NOMO-1 (cell line): ENCODE data around the gene EIF4A3.

Experiments
- DNase-seq, 2 experiments: peaks; one replicate each; lab custom pipeline; 2025; ENCODE audit not compliant: unreplicated experiment in 2 of 2; lab: John Stamatoyannopoulos, UW

The EIF4A3 gene

DNA sequence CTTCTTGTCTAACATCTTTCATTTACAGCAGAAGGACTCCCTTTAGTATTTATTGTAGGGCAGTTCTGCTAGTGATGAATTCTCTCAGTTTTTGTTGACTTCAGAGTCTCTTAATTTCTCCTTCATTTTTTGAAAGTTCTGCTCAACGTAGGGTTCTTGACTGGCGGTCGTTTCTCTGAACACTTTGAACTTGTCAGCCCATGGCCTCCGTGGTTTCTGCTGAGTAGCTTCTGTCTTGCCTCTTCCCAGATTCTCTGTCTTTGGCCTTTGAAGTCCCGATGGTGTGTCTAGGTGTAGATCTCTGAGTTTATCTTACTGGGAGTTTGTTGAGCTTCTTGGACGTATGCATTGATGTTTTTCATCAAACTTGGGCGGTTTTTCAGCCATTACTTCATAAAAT, 32.2 kb downstream of the EIF4A3 start:
- no peak for DNase-seq

DNA sequence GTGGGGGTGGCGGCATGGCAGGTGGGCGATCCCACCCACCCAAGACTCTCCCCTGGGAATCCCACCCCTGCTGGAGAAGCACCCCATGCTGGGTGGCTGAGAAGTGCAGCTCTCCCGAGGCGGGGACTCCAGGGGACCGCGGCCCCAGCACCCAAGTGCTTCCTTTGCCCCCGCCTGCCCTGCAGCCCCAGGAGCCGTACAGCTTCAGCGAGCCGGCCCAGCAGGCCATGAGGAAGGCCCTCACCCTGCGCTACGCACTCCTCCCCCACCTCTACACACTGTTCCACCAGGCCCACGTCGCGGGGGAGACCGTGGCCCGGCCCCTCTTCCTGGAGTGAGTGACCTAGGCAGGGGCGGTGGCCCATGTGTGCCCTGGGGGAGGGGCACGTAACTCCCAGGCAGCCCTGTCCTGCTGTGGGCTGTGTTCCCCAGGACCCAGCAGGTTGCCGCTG, 33.9 kb downstream of the EIF4A3 start:
- DNase-seq: no peak

DNA sequence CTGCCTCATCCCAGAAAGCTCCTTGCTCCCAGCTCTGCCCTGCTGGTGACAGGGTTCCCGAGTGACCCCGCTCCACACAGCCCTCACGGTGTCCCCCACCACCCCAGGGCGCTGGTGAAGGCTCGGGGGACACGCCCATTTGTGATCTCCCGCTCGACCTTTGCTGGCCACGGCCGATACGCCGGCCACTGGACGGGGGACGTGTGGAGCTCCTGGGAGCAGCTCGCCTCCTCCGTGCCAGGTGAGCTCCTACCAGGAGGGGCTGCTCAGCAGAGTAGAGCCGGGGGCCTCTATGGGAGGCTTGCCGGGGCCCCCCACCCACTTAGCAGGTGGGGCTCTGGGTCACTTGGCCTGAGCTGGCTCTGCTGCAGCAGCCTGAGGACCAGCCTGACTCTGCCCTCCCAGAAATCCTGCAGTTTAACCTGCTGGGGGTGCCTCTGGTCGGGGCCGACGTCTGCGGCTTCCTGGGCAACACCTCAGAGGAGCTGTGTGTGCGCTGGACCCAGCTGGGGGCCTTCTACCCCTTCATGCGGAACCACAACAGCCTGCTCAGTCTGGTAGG, 34.4 kb downstream of the EIF4A3 start:
- no peak for DNase-seq

DNA sequence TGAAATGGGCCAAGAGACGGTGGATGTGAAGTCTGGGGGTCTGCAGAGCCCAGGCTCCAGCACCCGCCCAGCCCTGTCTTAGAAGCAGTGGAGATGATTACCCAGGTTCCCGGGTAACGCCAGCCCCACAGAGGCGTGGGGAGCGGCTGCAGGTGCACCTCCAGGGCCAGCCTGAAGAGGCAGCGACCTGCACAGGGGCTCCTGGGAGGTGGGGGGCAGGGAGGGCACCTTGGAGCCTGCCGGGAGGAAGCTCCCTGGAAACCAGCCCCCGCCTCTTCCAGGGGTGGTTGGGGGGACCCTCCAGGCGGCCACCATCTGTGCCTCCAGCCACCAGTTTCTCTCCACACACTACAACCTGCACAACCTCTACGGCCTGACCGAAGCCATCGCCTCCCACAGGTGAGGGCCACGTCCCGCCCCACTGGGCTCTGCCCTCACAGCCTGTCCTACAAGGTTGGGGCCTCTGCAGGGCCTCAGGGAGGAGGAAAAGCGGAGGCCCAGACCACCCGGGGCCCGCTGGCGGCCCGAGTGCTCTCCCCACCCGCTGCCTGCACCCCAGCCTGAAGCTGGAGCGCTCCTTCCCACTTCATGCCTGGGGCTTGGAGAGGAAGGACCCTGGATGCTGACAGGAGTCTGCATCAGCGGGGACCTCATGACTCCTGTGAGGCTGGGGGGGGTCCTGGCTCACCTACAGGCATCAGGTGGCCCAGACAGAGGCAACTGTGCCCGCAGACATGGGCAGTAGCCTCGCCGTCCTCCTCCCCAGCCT, 35.0 kb downstream of the EIF4A3 start:
- DNase-seq: no peak

DNA sequence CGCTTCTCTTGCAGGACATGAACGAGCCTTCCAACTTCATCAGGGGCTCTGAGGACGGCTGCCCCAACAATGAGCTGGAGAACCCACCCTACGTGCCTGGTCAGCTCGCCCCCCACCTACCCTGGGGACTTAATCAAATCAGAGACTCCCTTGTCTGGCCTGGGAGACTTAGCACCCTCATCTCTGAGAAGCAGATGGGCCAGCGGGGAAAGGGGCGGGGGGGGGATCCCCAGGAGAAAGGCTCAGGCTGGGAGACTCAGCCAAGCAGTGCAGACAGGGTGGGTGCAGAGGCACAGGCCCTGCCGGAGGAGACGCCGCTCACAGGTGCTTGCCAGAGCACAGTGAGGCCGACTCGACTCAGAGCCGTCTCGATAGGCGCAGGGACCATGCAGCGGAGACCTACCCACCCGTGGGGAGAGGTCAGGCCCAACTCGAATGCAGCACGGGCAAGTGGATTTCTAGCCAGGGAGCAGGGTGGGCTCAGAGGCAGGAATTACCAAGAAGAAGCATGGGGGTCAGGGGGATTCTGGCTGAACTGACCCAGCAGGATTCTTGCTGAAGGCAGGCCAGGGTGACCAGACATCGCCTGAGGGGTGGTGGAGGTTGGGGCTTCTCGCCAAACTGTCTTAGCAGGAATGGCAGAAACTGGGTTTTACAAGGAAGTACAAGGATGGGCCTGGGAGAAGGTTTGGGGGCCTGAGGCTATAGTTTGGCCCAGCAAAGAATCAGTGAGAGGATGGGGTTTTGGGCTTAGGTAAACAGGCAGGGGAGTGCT, 35.8 kb downstream of the EIF4A3 start:
- DNase-seq: no peak

DNA sequence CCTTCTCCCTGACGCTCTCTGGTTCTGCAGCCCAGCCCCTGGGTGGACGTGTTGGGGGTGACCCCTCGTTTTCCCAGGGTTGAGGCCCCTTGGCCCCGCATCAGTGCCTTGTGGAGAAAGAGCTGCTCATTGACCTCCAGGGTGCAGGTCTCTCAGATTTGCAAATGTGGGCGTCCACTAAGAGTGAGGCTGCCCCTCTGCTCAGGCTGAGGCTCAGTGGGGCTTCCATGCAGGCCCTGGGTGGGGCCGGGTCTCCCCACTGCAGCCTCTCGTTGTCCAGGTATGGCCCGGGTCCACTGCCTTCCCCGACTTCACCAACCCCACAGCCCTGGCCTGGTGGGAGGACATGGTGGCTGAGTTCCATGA, 36.5 kb downstream of the EIF4A3 start:
- DNase-seq: no peak

DNA sequence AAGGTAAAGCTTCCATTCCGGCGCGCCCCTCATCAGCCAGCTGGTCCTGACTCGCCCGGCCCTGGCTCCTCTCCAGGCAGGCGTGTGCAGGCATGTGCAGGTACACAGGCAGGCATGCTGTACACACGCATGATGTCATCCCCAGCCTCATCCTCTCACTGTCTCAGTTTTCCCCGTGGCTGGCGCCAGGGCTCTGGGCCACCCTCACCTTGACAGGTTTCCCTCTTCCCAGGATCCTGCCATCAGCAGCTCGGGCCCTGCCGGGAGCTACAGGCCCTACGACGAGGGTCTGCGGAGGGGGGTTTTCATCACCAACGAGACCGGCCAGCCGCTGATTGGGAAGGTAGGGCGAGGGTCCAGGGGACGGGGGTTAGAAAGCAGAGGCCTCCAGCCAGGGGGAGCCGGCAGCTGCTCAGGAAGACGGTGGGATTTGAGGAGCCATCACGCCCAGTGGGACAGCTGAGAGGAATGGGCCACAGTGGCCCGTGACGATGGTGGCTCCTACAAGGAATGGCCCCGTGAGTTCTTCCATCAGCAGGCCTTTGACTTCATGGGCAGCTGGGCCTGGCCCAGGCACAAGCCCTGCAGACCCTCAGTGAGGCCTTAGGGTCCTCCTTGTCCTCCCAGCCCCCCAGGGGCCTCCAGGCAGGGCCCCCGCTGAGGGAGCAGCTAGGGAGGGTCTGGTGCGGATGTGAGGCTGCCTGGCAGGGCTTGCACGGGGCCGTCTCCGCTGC, 37.0 kb downstream of the EIF4A3 start:
- no peak for DNase-seq

DNA sequence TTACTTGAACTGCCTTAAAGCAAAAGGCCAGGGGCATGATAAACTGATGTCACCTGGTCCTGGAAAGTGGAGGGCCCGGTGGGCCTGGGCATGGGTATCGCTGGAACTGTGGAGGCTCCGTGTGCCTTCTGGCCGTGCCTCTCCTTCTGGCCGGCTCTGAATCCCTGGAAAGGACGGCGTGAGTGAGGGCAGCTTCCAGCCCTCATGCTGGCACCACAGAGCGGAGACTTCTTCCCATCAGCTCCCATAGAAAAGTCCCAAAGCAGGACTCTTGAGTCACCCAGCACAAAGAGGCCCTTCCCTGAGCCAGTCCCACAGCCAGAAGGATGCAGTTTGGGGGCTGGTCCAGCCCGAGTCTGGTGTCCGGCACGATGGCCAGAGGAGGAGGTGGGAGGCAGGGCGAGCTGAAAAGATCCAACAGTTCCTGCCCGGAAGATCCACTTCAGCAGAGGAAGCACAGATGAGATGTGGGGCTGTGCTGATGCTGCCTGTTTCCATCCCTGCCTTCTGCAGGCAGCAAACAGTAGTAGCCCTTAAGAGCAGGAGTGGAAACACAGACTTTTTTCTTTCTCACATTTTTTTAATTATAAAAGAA, 37.8 kb downstream of the EIF4A3 start:
- DNase-seq: no peak

DNA sequence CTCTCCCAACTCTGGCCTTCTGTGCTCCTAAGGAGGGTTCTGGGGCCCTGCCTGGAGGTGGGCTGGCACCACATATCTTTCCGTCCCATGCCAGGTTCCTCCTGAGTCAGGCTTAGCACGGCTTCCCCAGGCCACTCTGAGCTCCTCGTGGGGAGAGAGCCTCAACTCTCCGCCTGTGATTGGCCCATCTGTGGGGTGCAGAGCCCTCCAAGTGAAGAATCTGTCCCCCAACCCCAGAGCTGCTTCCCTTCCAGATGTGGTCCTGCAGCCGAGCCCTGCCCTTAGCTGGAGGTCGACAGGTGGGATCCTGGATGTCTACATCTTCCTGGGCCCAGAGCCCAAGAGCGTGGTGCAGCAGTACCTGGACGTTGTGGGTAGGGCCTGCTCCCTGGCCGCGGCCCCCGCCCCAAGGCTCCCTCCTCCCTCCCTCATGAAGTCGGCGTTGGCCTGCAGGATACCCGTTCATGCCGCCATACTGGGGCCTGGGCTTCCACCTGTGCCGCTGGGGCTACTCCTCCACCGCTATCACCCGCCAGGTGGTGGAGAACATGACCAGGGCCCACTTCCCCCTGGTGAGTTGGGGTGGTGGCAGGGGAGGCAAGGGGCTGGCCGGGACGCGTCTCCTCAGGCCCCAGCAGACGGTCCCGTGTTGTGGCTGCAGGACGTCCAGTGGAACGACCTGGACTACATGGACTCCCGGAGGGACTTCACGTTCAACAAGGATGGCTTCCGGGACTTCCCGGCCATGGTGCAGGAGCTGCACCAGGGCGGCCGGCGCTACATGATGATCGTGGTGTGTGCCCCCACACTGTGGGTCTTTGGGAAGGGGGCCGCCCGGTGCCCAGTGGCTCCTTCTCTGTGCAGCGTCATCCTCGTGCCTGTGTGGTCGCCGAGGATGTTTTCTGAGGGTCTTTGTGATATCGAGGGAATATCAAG, 38.6 kb downstream of the EIF4A3 start:
- no peak for DNase-seq

DNA sequence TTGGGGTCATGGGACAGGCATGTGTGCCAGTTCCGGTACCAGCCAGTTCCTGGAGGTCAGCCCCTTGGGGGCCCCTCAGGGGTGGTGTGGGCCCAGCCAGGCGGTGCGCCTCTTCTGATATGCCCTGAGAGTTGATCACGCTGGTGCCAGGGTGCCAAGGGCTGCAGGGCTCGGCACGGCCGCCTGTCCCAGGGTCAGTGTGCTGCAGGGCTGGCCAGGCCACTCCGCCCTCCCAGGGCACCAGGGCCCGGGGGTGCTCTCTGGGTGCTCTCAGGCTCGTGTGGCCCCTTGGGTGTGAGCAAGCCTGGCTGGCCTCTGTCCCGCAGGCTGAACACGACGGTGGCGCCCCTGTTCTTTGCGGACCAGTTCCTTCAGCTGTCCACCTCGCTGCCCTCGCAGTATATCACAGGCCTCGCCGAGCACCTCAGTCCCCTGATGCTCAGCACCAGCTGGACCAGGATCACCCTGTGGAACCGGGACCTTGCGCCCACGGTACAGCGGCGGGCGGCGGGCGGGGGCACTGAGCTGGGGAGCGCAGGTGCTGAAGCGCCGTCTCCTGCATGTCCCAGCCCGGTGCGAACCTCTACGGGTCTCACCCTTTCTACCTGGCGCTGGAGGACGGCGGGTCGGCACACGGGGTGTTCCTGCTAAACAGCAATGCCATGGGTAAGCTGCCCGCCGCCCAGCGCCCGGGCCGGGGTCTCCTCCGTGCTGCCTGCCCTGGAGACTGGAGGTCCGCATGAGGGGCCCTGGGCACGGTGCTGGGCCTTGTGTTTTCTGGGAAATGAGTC, 39.5 kb downstream of the EIF4A3 start:
- DNase-seq: no peak

DNA sequence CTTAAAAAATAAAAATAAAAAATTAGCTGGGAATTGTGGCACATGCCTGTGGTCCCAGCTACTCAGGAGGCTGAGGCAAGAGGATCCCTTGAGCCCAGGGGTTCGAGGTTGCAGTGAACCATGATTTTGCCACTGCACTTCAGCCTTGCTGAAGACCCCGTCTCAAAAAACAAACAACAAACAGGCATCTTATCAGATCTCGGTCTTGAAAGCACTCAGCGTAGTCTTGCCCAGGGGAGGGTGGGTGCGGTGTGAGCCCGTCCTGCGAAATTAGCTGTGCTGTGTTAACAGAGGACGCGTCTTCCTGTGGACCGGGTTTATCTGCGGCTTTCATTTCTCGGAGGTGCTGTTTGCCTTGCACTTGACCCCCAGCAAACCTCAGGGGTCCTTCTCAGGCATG, 40.2 kb downstream of the EIF4A3 start:
- no peak for DNase-seq

DNA sequence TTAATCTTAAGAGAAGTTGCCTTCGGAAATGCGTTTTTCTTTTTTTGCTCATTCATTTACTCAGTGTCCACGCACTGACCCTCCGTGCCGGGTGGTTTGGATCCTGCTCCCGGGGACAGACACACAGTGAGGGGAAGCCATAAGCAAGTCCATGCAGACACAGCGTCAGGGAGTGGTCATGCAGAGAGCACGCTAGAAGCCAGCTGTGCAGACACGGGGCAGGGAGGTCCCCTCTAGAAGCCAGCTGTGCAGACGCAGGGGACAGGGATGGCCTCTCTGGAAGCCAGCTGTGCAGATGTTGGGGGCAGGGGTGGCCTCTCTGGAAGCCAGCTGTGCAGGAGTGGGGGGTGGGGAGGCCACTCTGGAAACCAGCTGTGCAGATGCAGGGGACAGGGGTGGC, 40.8 kb downstream of the EIF4A3 start:
- no peak for DNase-seq

DNA sequence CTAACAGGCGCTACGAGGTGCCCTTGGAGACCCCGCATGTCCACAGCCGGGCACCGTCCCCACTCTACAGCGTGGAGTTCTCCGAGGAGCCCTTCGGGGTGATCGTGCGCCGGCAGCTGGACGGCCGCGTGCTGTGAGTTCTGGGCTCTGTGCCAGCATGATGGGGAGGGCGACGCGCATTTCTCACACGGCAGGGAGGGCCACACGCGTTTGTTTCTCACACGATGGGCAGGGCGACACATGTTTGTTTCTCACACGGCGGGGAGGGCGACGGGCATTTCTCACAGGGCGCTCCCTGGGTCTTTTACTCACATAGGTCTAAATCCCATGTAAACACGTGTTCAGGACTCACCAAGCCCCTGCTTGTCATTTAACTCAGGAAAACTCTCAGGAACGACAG, 41.2 kb downstream of the EIF4A3 start:
- DNase-seq: no peak

DNA sequence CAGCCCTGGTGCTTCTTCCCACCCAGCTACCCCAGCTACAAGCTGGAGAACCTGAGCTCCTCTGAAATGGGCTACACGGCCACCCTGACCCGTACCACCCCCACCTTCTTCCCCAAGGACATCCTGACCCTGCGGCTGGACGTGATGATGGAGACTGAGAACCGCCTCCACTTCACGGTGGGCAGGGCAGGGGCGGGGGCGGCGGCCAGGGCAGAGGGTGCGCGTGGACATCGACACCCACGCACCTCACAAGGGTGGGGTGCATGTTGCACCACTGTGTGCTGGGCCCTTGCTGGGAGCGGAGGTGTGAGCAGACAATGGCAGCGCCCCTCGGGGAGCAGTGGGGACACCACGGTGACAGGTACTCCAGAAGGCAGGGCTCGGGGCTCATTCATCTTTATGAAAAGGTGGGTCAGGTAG, 42.0 kb downstream of the EIF4A3 start:
- no peak for DNase-seq

DNA sequence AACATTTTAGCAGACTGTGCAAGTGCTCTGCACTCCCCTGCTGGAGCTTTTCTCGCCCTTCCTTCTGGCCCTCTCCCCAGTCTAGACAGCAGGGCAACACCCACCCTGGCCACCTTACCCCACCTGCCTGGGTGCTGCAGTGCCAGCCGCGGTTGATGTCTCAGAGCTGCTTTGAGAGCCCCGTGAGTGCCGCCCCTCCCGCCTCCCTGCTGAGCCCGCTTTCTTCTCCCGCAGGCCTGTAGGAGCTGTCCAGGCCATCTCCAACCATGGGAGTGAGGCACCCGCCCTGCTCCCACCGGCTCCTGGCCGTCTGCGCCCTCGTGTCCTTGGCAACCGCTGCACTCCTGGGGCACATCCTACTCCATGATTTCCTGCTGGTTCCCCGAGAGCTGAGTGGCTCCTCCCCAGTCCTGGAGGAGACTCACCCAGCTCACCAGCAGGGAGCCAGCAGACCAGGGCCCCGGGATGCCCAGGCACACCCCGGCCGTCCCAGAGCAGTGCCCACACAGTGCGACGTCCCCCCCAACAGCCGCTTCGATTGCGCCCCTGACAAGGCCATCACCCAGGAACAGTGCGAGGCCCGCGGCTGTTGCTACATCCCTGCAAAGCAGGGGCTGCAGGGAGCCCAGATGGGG, 42.5 kb downstream of the EIF4A3 start:
- DNase-seq: no peak

DNA sequence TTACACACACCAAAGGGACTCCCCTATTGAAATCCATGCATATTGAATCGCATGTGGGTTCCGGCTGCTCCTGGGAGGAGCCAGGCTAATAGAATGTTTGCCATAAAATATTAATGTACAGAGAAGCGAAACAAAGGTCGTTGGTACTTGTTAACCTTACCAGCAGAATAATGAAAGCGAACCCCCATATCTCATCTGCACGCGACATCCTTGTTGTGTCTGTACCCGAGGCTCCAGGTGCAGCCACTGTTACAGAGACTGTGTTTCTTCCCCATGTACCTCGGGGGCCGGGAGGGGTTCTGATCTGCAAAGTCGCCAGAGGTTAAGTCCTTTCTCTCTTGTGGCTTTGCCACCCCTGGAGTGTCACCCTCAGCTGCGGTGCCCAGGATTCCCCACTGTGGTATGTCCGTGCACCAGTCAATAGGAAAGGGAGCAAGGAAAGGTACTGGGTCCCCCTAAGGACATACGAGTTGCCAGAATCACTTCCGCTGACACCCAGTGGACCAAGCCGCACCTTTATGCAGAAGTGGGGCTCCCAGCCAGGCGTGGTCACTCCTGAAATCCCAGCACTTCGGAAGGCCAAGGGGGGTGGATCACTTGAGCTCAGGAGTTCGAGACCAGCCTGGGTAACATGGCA, 43.4 kb downstream of the EIF4A3 start:
- no peak for DNase-seq

DNA sequence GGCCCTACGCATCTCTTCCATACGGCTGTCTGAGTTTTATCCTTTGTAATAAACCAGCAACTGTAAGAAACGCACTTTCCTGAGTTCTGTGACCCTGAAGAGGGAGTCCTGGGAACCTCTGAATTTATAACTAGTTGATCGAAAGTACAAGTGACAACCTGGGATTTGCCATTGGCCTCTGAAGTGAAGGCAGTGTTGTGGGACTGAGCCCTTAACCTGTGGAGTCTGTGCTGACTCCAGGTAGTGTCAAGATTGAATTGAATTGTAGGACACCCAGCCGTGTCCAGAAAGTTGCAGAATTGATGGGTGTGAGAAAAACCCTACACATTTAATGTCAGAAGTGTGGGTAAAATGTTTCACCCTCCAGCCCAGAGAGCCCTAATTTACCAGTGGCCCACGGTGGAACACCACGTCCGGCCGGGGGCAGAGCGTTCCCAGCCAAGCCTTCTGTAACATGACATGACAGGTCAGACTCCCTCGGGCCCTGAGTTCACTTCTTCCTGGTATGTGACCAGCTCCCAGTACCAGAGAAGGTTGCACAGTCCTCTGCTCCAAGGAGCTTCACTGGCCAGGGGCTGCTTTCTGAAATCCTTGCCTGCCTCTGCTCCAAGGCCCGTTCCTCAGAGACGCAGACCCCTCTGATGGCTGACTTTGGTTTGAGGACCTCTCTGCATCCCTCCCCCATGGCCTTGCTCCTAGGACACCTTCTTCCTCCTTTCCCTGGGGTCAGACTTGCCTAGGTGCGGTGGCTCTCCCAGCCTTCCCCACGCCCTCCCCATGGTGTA, 44.1 kb downstream of the EIF4A3 start:
- DNase-seq: no peak
